HG03139 (cell line): ENCODE data around the gene PSD4.

Experiments used
- ATAC-seq: cut with Tn5 transposase; IDR thresholded peaks from one replicate; pipeline ENCODE4 v1.9.1; 2021; ENCODE audit not compliant: unreplicated experiment

PSD4 gene

GRCh38 chr2:113141451-113141850, 32.3 kb upstream of the PSD4 start:
- no peak for ATAC-seq

GRCh38 chr2:113142290-113142689, 31.5 kb upstream of the PSD4 start:
- ATAC-seq: no peak

GRCh38 chr2:113144259-113144658, 29.5 kb upstream of the PSD4 start:
- ATAC-seq: no peak

GRCh38 chr2:113148606-113149552, 24.9 kb upstream of the PSD4 start:
- ATAC-seq: no peak

- no peak for ATAC-seq
These were observed 24.1 kb upstream of the PSD4 start for GRCh38 chr2:113149553-113150257.

- ATAC-seq: no peak
These were observed 23.5 kb upstream of the PSD4 start for GRCh38 chr2:113150258-113150601.

GRCh38 chr2:113155331-113155730, 18.4 kb upstream of the PSD4 start:
- no peak for ATAC-seq

- no peak for ATAC-seq
These were observed 17.3 kb upstream of the PSD4 start for GRCh38 chr2:113156278-113157117.

GRCh38 chr2:113157118-113157896, 16.5 kb upstream of the PSD4 start:
- ATAC-seq: no peak

- ATAC-seq: no peak
These were observed 15.6 kb upstream of the PSD4 start for GRCh38 chr2:113157897-113158753.

GRCh38 chr2:113158884-113159553, 14.8 kb upstream of the PSD4 start:
- no peak for ATAC-seq

- ATAC-seq: no peak
These were observed 13.5 kb upstream of the PSD4 start for GRCh38 chr2:113160248-113160647.

GRCh38 chr2:113160962-113161361, 12.8 kb upstream of the PSD4 start:
- ATAC-seq: no peak

- ATAC-seq: no peak
These were observed 11.6 kb upstream of the PSD4 start for GRCh38 chr2:113162173-113162572.

GRCh38 chr2:113162869-113163268, 10.9 kb upstream of the PSD4 start:
- ATAC-seq: no peak

GRCh38 chr2:113164215-113164929, 9.4 kb upstream of the PSD4 start:
- no peak for ATAC-seq

- ATAC-seq: no peak
These were observed 8.7 kb upstream of the PSD4 start for GRCh38 chr2:113164930-113165585.

- no peak for ATAC-seq
These were observed 7.6 kb upstream of the PSD4 start for GRCh38 chr2:113166187-113166645.
